Suprapubic skin (tissue), 4 donors: ENCODE data around the gene DIAPH2. TPM values are rescaled to one million over a fixed set of nuclear protein-coding genes. Genes with fewer than 3 reads are reported as not detected.
"Not testable (repeated sequence)": the region's sequence is repeated elsewhere in the genome, so short reads cannot be mapped to it uniquely, and the experiment has no call there.

ENCODE experiments used
- DNase-seq, 2 donors: peaks; one replicate each; pipeline ENCODE4 v3.0.0-alpha.2; 2019; ENCODE audit warnings: low spot score in 2 of 2
- H3K27ac ChIP-seq: fragments of 200-600 bp; sonication (generic); one replicate; pipeline ENCODE4 v1.5.1; 2019
- H3K27me3 ChIP-seq: fragments of 200-600 bp; sonication (generic); one replicate; pipeline ENCODE4 v1.5.1; 2019
- H3K36me3 ChIP-seq: fragments of 200-600 bp; sonication (generic); one replicate; pipeline ENCODE4 v1.5.1; 2019
- H3K4me1 ChIP-seq: fragments of 200-600 bp; sonication (generic); one replicate; pipeline ENCODE4 v1.5.1; 2019
- H3K4me3 ChIP-seq: fragments of 200-600 bp; sonication (generic); one replicate; pipeline ENCODE4 v1.5.1; 2019; ENCODE audit warnings: mild to moderate bottlenecking
- H3K9me3 ChIP-seq: fragments of 200-600 bp; sonication (generic); one replicate; pipeline ENCODE4 v1.5.1; 2019
- CTCF ChIP-seq, 2 donors: fragments of 200-600 bp in 1 of 2; fragments of 450-650 bp in 1 of 2; sonication (generic) in 1 of 2; IDR thresholded peaks; one replicate each; pipeline ENCODE4 v1.5.1; 2016 to 2019; ENCODE audit warnings: antibody characterized with exemption in 2 of 2, mild to moderate bottlenecking in 1 of 2, moderate library complexity in 1 of 2
- EP300 ChIP-seq: sonication (generic); formaldehyde crosslinking; IDR thresholded peaks from one replicate; pipeline ENCODE4 v1.6.1; 2017; ENCODE audit warnings: antibody characterized with exemption
- POLR2A ChIP-seq, 2 donors: fragments of 450-650 bp; IDR thresholded peaks; one replicate each; pipeline ENCODE4 v1.6.1; 2017; ENCODE audit warnings: antibody characterized with exemption in 2 of 2, mild to moderate bottlenecking in 2 of 2, moderate library complexity in 2 of 2
- POLR2AphosphoS5 ChIP-seq, 3 donors: sonication (generic); formaldehyde crosslinking; IDR thresholded peaks; one replicate each; pipeline ENCODE4 v1.6.1; 2017; ENCODE audit warnings: antibody characterized with exemption in 3 of 3
- WGBS: methylation state at CpG from one replicate; pipeline ENCODE4 v1.1.5; 2018; 5-methylcytosine and 5-hydroxymethylcytosine counted together
- total RNA-seq, 4 donors: library from RNA; depleted of rRNA; stranded (reverse); fragments of >200 nt; gene quantifications; one replicate each; pipeline ENCODE4 v1.1.0, GENCODE V29; 2016

The DIAPH2 gene
- total RNA-seq, 4 donors from 2014 or later: 17.5 to 38.7 (median 18.6) TPM

DNA sequence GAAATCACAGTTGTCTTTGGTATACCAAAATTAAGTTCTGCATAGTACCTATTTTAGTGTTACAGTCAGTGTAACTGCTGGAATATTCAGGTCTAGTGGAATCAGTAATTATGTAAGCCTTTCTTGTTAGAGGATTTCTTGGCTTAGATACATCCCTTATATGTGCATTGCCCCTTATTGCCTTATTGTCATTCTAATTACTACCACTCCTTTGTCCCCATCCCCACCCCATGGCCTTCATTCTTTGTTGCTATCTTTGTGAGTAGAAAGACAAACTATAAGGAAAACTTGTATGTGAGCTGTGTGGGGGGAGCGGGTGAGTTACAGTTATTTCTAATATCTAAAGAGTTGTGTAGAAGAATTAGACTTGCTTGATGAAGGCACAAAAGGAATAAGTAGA, 162.2 kb downstream of the DIAPH2 start:
- TF ChIP-seq POLR2A (IDR thresholded peaks at IDR 0.05) (no peak), CTCF (IDR thresholded peaks at IDR 0.05) (no peak), EP300 (no peak), POLR2AphosphoS5 (IDR thresholded peaks at IDR 0.05) (no peak)
- DNase-seq: no peak
- 78% methylated on average over 1 of the region's 1 CpG for WGBS
- Histone ChIP-seq H3K9me3 (no peaks in the 10 kb centered on the region), H3K4me3 (no peak overlapping the region), H3K4me1 (no peaks in the 10 kb centered on the region), H3K27me3 (no peaks in the 10 kb centered on the region), H3K27ac (no peak overlapping the region), H3K36me3 (no peaks in the 10 kb centered on the region)

- H3K27me3 ChIP-seq, H3K4me1 ChIP-seq, H3K27ac ChIP-seq, DNase-seq, H3K4me3 ChIP-seq, H3K9me3 ChIP-seq, H3K36me3 ChIP-seq: not testable (repeated sequence)
- WGBS: 97% methylated on average over 4 of the region's 4 CpGs
These were observed 174.8 kb downstream of the DIAPH2 start for GRCh38 chrX:96859422-96859821.

DNA sequence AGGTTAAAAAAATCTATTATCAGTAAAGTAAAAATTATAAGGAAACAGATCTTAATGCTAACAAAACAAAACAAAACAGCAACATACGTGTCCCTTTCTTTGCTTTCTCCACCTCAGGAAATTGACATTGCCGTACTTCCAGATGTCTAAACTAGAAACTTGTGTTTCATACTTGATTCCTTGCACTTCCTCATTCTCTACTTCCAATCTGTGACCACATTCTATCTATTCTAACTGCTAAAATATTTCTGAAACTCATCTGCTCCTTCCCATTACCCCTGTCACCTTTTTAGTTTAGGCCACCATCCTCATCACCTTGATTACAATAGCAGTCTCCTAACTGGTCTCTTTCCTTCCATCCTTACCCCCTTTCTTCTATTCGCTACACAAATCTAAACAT, 176.6 kb downstream of the DIAPH2 start:
- no peaks in the 10 kb centered on the region for H3K36me3 ChIP-seq
- no peaks in the 10 kb centered on the region for H3K9me3 ChIP-seq
- 73% methylated on average over 3 of the region's 3 CpGs for WGBS
- no peak for DNase-seq
- no peak overlapping the region for H3K4me3 ChIP-seq
- TF ChIP-seq EP300 (no peak), CTCF (IDR thresholded peaks at IDR 0.05) (no peak), POLR2AphosphoS5 (IDR thresholded peaks at IDR 0.05) (no peak), POLR2A (IDR thresholded peaks at IDR 0.05) (no peak)
- no peak overlapping the region for H3K27ac ChIP-seq
- no peaks in the 10 kb centered on the region for H3K4me1 ChIP-seq
- H3K27me3 ChIP-seq: no peaks in the 10 kb centered on the region

DNA sequence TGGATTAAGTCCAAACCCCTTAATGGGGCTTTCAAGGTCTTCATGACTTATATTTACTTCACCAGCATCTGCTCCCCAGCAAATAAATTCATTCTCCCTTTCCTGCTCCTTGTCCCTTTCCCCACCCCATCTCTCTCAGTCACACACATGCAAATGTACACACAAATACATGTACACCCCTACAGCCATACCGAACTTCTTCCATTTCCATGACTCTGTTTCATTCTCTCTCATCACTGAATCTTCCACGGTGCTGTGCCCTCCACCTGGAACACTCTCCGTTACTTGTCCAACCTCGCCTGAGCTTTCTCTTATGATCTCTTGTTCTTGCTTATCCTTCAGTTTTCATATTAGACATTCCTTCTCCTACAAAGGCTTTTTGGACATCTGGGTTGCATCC, 177.0 kb downstream of the DIAPH2 start:
- WGBS: 89% methylated on average over 4 of the region's 4 CpGs
- TF ChIP-seq POLR2AphosphoS5 (IDR thresholded peaks at IDR 0.05) (no peak), POLR2A (IDR thresholded peaks at IDR 0.05) (no peak), EP300 (no peak), CTCF (IDR thresholded peaks at IDR 0.05) (no peak)
- H3K27me3 ChIP-seq: no peaks in the 10 kb centered on the region
- no peaks in the 10 kb centered on the region for H3K4me1 ChIP-seq
- DNase-seq: no peak
- H3K9me3 ChIP-seq: no peaks in the 10 kb centered on the region
- no peak overlapping the region for H3K4me3 ChIP-seq
- H3K36me3 ChIP-seq: no peaks in the 10 kb centered on the region
- no peak overlapping the region for H3K27ac ChIP-seq

DNA sequence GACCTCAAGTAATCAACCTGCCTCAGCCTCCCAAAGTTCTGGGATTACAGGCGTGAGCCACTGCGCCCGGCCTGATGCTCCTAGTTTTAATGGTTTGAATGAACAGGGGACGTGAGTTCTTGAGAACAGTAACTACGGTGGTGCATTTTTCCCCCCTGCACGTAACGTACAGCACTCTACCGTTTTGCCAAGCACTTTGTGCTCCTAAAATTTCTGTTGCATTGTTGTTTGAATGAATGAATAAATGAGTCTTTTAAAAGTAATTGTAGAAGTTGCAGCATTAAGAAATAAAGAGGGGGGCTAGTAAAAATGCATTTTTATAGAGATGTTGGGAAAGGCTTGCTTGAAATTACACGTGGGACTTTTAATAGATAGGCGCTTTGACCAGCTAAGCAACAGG, 199.0 kb downstream of the DIAPH2 start, which contains the start of gene RPA4:
RPA4 (plus strand) TSS at position 301 of the 400 bp plus-strand sequence. CDS start 403 bp downstream, outside the sequence.
- Histone ChIP-seq H3K27me3 (no peaks in the 10 kb centered on the region), H3K4me3 (no peak within 1 kb of the TSS), H3K27ac (no peak within 1 kb of the TSS), H3K36me3 (peaks cover 10% of the 10 kb centered on the region), H3K9me3 (no peaks in the 10 kb centered on the region), H3K4me1 (no peaks in the 10 kb centered on the region)
- TF ChIP-seq EP300 (no peak), CTCF (IDR thresholded peaks at IDR 0.05) (no peak), POLR2A (IDR thresholded peaks at IDR 0.05) (no peak), POLR2AphosphoS5 (IDR thresholded peaks at IDR 0.05) (no peak)
- no peak for DNase-seq
- WGBS: 92% methylated on average over 10 of the region's 10 CpGs

GRCh38 chrX:96884027-96884426, 199.4 kb downstream of the DIAPH2 start:
- WGBS: 85% methylated on average over 13 of the region's 13 CpGs
- no peak for DNase-seq
- TF ChIP-seq EP300 (no peak), POLR2A (IDR thresholded peaks at IDR 0.05) (no peak), CTCF (IDR thresholded peaks at IDR 0.05) (no peak), POLR2AphosphoS5 (IDR thresholded peaks at IDR 0.05) (no peak)
- H3K27me3 ChIP-seq: no peaks in the 10 kb centered on the region
- H3K4me3 ChIP-seq: no peak overlapping the region
- H3K36me3 ChIP-seq: peaks cover 10% of the 10 kb centered on the region
- no peaks in the 10 kb centered on the region for H3K4me1 ChIP-seq
- no peaks in the 10 kb centered on the region for H3K9me3 ChIP-seq
- no peak overlapping the region for H3K27ac ChIP-seq
